HEK293T (cell line): ENCODE data around the gene SLC2A13.

Source experiments
- CTCF ChIA-PET: fragments of 350-600 bp; formaldehyde crosslinking; extraction: SDS; loops from one replicate; lab custom pipeline; 2021; ENCODE audit warnings: antibody characterized with exemption, inconsistent platforms; lab: Yijun Ruan, JAX
- POLR2A ChIA-PET: fragments of 350-600 bp; formaldehyde crosslinking; extraction: SDS; loops from one replicate; lab custom pipeline; 2020; ENCODE audit warnings: antibody characterized with exemption, inconsistent platforms; lab: Yijun Ruan, JAX
- DNase-seq: peaks from one replicate; pipeline ENCODE4 v3.0.0; 2012; ENCODE audit warnings: mixed read lengths; ENCODE audit errors: extremely low spot score
- ARNT ChIP-seq: fragments of 450-650 bp; IDR thresholded peaks from 2 replicates; pipeline ENCODE4 v1.6.1; 2017; ENCODE audit warnings: mild to moderate bottlenecking
- BHLHE40 ChIP-seq: fragments of 450-650 bp; IDR thresholded peaks from 2 replicates; pipeline ENCODE4 v1.6.1; 2016; ENCODE audit warnings: mild to moderate bottlenecking, moderate library complexity, borderline replicate concordance
- CTBP1 ChIP-seq: fragments of 450-650 bp; IDR thresholded peaks from 2 replicates; pipeline ENCODE4 v1.6.1; 2016; ENCODE audit warnings: borderline replicate concordance
- ELF4 ChIP-seq: fragments of 450-650 bp; IDR thresholded peaks from 2 replicates; pipeline ENCODE4 v1.6.1; 2017; ENCODE audit warnings: antibody characterized with exemption
- FOXA1 ChIP-seq: fragments of 450-650 bp; IDR thresholded peaks from 2 replicates; pipeline ENCODE4 v1.6.1; 2016; ENCODE audit warnings: mild to moderate bottlenecking
- FOXK2 ChIP-seq: fragments of 450-650 bp; IDR thresholded peaks from 2 replicates; pipeline ENCODE4 v1.6.1; 2016; ENCODE audit warnings: mild to moderate bottlenecking
- FOXM1 ChIP-seq: fragments of 450-650 bp; IDR thresholded peaks from 2 replicates; pipeline ENCODE4 v1.6.1; 2017; ENCODE audit warnings: mild to moderate bottlenecking, borderline replicate concordance
- HDGF ChIP-seq: fragments of 450-650 bp; IDR thresholded peaks from 2 replicates; pipeline ENCODE4 v1.6.1; 2017; ENCODE audit warnings: antibody characterized with exemption, borderline replicate concordance
- L3MBTL2 ChIP-seq: fragments of 450-650 bp; conservative IDR thresholded peaks from 2 replicates; pipeline ENCODE4 v1.6.1; 2016; ENCODE audit warnings: mild to moderate bottlenecking
- LEF1 ChIP-seq: fragments of 450-650 bp; IDR thresholded peaks from 2 replicates; pipeline ENCODE4 v1.6.1; 2017; ENCODE audit warnings: mild to moderate bottlenecking, borderline replicate concordance
- NFRKB ChIP-seq: fragments of 450-650 bp; IDR thresholded peaks from 2 replicates; pipeline ENCODE4 v1.6.1; 2016; ENCODE audit warnings: mild to moderate bottlenecking, moderate library complexity
- SP1 ChIP-seq: fragments of 450-650 bp; IDR thresholded peaks from 2 replicates; pipeline ENCODE4 v1.6.1; 2017
- SUZ12 ChIP-seq: fragments of 450-650 bp; IDR thresholded peaks from 2 replicates; pipeline ENCODE4 v1.6.1; 2016; ENCODE audit warnings: mild to moderate bottlenecking
- TARDBP ChIP-seq: fragments of 450-650 bp; IDR thresholded peaks from 2 replicates; pipeline ENCODE4 v1.6.1; 2016
- ZNF384 ChIP-seq: fragments of 450-650 bp; IDR thresholded peaks from 2 replicates; pipeline ENCODE4 v1.6.1; 2016
- TF ChIP-seq, protein P1 (sequence below): fragments of 450-650 bp; IDR thresholded peaks from 2 replicates; pipeline ENCODE4 v1.6.1; 2016

Gene SLC2A13

GRCh38 chr12:39958377-39958776 is 147.5 kb downstream of the SLC2A13 start:
- CTCF ChIA-PET = no interaction called here
- POLR2A ChIA-PET = no interaction called here
- TF ChIP-seq, protein P1, sequence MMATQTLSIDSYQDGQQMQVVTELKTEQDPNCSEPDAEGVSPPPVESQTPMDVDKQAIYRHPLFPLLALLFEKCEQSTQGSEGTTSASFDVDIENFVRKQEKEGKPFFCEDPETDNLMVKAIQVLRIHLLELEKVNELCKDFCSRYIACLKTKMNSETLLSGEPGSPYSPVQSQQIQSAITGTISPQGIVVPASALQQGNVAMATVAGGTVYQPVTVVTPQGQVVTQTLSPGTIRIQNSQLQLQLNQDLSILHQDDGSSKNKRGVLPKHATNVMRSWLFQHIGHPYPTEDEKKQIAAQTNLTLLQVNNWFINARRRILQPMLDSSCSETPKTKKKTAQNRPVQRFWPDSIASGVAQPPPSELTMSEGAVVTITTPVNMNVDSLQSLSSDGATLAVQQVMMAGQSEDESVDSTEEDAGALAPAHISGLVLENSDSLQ = no peak
- no peak for TF ChIP-seq LEF1
- no peak for TF ChIP-seq FOXM1
- TF ChIP-seq BHLHE40 = no peak
- no peak for TF ChIP-seq NFRKB
- no peak for TF ChIP-seq FOXK2
- TF ChIP-seq SUZ12 = no peak
- TF ChIP-seq FOXA1 = no peak
- TF ChIP-seq L3MBTL2 = no peak
- TF ChIP-seq ELF4 = no peak
- no peak for TF ChIP-seq ZNF384
- TF ChIP-seq HDGF = no peak
- TF ChIP-seq CTBP1 = no peak
- no peak for TF ChIP-seq SP1
- no peak for TF ChIP-seq TARDBP
- TF ChIP-seq ARNT = no peak
- DNase-seq = no peak

DNA sequence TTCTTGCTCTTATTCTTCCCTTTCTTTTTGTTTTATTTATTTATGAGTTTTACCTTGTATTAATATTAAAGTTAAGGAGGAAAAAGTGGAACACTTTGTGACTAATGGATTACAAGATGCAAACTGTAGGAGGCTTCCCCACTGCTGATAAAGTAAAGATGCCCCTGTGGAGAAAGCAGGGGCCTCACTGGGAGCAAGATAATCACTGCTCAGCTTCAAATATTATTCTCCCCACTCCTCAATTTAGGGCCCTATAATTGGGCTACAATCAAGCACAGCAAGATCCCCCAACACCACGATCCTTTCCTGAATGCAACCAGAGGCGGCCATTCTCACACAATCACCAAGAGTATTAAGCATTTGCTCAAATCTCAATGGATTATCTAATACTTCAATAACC is 149.2 kb downstream of the SLC2A13 start:
- POLR2A ChIA-PET = no interaction called here
- no peak for TF ChIP-seq ELF4
- no peak for TF ChIP-seq ZNF384
- no peak for TF ChIP-seq SP1
- TF ChIP-seq FOXK2 = no peak
- no peak for TF ChIP-seq FOXM1
- TF ChIP-seq CTBP1 = no peak
- TF ChIP-seq LEF1 = no peak
- TF ChIP-seq L3MBTL2 = no peak
- TF ChIP-seq HDGF = no peak
- TF ChIP-seq SUZ12 = no peak
- no peak for TF ChIP-seq TARDBP
- TF ChIP-seq, protein P1 = no peak
- CTCF ChIA-PET = no interaction called here
- no peak for DNase-seq

DNA sequence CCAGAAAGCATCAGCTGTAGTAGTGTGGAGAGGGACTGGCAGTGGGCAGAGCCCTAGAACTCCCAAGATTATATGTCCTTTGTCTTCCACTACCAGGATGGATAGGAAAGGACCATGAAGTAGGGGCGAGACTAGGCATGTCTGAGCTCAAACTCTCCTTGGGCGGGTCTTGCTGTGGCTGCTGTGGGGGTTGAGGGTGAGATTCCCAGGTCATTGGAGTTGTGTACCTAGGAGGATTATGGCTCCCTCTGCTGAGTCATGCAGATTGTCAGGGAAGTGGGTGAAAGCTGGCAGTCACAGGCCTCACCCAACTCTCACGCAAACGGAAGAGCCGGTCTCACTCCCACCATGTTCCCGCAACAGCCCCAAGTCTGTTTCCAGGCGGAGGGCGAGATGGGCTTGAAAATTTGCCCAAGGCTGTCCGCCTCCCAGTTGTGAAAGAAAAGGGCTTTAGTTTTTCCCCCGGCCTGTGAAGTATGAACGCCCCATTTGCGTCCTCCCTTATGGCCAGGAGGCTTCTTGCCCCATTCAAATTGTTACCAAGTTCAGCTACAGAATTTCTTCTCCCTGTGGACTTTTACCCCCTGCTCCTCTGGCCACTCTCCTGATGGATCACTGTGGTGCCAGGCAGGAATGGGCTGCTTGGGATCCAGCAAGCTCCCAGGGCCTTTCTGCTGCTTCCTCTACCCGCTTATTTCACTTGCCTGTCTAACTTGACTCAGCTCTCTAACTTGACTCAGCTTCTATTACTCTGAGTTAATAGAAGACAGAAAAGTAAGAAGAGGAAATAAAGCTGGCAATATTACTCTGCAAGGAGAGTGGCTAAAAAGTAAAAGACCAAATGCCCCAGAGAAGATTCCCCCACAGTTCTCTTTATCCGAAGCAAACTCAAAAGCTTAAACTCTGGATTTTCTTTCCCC is 159.3 kb downstream of the SLC2A13 start:
- POLR2A ChIA-PET = no interaction called here
- CTCF ChIA-PET = no interaction called here
- TF ChIP-seq FOXK2 = no peak
- TF ChIP-seq ZNF384 = no peak
- TF ChIP-seq, protein P1 = no peak
- TF ChIP-seq SUZ12 = no peak
- no peak for TF ChIP-seq BHLHE40
- TF ChIP-seq ELF4 = no peak
- TF ChIP-seq LEF1 = no peak
- TF ChIP-seq SP1 = no peak
- no peak for TF ChIP-seq L3MBTL2
- TF ChIP-seq FOXA1 = no peak
- no peak for TF ChIP-seq CTBP1
- no peak for DNase-seq

DNA sequence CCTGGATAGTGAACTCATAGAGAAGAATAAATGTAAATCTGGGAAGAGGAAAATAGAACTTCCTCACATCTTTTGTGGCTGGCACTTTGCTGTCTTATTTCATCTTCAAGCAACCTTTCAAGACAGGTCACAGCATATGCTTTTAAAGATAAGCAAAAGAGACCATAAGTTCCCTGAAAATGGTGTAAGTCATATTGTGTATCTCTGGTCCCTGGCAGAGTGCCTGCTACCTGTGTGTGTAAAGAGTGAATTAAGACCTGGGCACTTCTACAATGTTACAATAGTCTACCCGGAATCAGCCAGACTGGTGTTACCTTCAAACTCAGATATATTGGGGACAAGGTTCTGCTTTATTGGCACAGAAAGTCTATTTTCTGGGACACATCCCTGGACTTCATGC is 168.8 kb downstream of the SLC2A13 start:
- no peak for TF ChIP-seq ZNF384
- no peak for TF ChIP-seq FOXA1
- no peak for TF ChIP-seq SUZ12
- TF ChIP-seq BHLHE40 = no peak
- TF ChIP-seq FOXM1 = no peak
- no peak for TF ChIP-seq ARNT
- TF ChIP-seq LEF1 = no peak
- no peak for TF ChIP-seq HDGF
- TF ChIP-seq, protein P1 = no peak
- no peak for TF ChIP-seq ELF4
- DNase-seq = no peak
- ChIA-PET POLR2A (no interaction called here), CTCF (no interaction called here)

- CTCF ChIA-PET = no interaction called here
- TF ChIP-seq, protein P1 = no peak
- TF ChIP-seq LEF1 (no peak), BHLHE40 (no peak), CTBP1 (no peak), TARDBP (no peak), L3MBTL2 (no peak), SUZ12 (no peak), SP1 (no peak), ZNF384 (no peak), ARNT (no peak), ELF4 (no peak), FOXA1 (no peak), FOXM1 (no peak), FOXK2 (no peak), NFRKB (no peak), HDGF (no peak)
- no peak for DNase-seq
- POLR2A ChIA-PET = no interaction called here
Measured at GRCh38 chr12:39935839-39936238, 170.0 kb downstream of the SLC2A13 start.
